ENCODE measurements around the gene CSF1R. TPM values are rescaled to one million over a fixed set of nuclear protein-coding genes. Genes with fewer than 3 reads are reported as not detected.

The CSF1R gene
- total RNA-seq, 1 donor from 2014 or later = not detected

DNA sequence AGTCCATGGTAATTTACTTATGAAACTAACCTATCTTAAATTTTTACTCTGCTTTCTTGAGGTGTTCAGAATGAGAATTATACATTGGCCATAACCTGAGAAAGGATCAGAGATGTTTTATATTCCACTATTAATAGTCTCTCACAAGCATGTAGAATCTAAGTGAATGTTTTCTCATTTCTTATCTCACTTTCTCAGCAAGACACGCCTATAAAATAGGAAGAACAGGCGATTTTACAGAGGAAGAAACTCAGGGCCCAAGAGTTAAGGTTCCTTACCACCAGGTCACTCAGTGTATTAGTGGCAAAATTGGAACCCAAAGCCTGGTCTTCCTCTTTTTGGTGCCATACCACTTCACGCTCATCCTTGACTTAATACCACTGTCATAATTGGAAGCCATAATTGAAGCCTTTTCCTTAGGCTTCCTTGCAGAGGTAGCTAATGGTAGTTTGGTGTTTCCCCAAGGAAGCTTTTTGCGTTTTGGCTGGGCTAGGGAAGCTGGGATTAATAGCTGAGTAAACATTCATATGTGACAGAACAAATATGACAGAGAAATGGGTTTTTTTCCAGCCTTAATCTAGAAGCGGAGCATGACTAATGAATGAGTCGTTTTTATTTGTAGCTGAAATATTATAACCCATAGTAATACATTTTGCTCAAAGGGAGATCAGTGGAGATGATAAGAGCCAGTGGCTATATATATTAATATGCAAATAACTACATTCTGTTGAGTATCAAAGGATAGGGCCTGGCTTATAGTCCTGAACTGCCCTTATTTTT, 68.9 kb downstream of the CSF1R start:
- peak; percentile 87 for DNase-seq (ENCODE audit: low read depth)
- H3K27me3 ChIP-seq (ENCODE audit: control insufficient read depth, insufficient read depth, low read length) = no peaks in the 10 kb centered on the region
- FAIRE-seq = no peak
- TF ChIP-seq, protein P1, sequence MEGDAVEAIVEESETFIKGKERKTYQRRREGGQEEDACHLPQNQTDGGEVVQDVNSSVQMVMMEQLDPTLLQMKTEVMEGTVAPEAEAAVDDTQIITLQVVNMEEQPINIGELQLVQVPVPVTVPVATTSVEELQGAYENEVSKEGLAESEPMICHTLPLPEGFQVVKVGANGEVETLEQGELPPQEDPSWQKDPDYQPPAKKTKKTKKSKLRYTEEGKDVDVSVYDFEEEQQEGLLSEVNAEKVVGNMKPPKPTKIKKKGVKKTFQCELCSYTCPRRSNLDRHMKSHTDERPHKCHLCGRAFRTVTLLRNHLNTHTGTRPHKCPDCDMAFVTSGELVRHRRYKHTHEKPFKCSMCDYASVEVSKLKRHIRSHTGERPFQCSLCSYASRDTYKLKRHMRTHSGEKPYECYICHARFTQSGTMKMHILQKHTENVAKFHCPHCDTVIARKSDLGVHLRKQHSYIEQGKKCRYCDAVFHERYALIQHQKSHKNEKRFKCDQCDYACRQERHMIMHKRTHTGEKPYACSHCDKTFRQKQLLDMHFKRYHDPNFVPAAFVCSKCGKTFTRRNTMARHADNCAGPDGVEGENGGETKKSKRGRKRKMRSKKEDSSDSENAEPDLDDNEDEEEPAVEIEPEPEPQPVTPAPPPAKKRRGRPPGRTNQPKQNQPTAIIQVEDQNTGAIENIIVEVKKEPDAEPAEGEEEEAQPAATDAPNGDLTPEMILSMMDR (IDR thresholded peaks at IDR 0.05; ENCODE audit: insufficient read depth, low read length, severe bottlenecking) = no peak
- H3K36me3 ChIP-seq (ENCODE audit: control insufficient read depth, insufficient read depth, low read length) = peaks cover 19% of the 10 kb centered on the region
- no peak overlapping the region for H3K4me3 ChIP-seq (ENCODE audit: low read depth, low read length)

DNA sequence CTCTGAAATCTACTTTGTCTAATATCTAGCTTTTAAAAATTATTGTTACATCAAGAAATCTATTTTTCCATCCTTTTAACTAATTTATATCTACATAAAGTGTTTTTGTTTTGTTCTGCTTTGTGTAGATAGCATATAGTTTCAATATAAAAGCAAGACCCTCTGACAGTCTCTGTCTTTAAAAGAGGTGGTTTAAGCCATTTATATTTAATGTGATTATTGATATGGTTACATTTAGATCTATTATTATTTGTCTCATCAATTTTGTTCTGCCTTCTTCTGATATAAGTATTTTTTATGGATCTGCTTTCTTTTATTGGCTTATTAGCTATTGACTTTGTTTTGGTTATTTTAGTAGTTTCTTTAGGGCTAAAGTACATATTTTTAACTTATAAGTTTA, 69.8 kb downstream of the CSF1R start:
- FAIRE-seq (no peak), DNase-seq (ENCODE audit: low read depth) (no peak)
- H3K27me3 ChIP-seq (ENCODE audit: control insufficient read depth, insufficient read depth, low read length) = no peaks in the 10 kb centered on the region
- no peak overlapping the region for H3K4me3 ChIP-seq (ENCODE audit: low read depth, low read length)
- peaks cover 22% of the 10 kb centered on the region for H3K36me3 ChIP-seq (ENCODE audit: control insufficient read depth, insufficient read depth, low read length)
- TF ChIP-seq, protein P1 (IDR thresholded peaks at IDR 0.05; ENCODE audit: insufficient read depth, low read length, severe bottlenecking) = no peak

DNA sequence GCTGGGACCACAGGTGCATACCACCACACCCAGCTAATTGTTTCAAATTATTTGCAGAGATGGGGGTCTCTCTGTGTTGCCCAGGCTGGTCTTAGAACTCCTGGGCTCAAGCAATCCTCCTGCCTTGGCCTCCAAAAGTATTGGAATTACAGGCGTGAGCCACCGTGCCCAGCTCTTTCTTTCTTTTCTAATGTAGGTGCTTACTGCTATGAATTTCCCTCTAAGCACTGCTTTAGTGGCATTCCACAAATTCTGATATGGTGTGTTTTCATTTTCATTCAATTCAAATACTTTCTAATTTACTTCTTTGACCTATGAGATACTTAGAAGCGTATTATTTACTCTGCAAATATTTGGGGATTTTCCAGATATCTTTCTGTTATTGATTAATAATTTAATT, 70.9 kb downstream of the CSF1R start:
- no peak for FAIRE-seq

DNA sequence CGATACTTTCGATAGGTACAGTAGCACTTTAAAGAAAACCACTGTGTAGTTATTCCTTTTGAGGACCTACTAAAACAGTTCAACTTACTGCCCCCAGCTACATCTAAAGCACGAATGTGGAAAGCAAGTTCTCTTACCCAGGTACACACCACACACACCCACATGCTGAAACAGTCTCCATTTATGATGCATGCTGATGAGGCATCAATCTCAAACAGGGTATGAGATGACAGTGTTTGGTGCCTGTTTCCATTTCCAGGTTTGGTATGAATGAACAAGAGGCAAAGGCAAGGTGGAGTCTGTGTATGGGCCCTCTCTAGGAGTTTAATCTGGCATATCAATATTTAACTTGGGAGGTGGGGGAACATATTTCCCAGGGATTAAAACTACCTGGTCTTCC, 71.9 kb downstream of the CSF1R start:
- no peak for FAIRE-seq
- Histone ChIP-seq H3K27me3 (ENCODE audit: control insufficient read depth, insufficient read depth, low read length) (no peaks in the 10 kb centered on the region), H3K4me3 (ENCODE audit: low read depth, low read length) (no peak overlapping the region), H3K36me3 (ENCODE audit: control insufficient read depth, insufficient read depth, low read length) (peaks cover 30% of the 10 kb centered on the region)
- no peak for DNase-seq (ENCODE audit: low read depth)
- TF ChIP-seq, protein P1 (IDR thresholded peaks at IDR 0.05; ENCODE audit: insufficient read depth, low read length, severe bottlenecking) = no peak

More for the DNA sequence above, 70.9 kb downstream of the CSF1R start:
- TF ChIP-seq, protein P1 (IDR thresholded peaks at IDR 0.05; ENCODE audit: insufficient read depth, low read length, severe bottlenecking) = no peak
- peaks cover 25% of the 10 kb centered on the region for H3K36me3 ChIP-seq (ENCODE audit: control insufficient read depth, insufficient read depth, low read length)
- DNase-seq (ENCODE audit: low read depth) = no peak
- no peak overlapping the region for H3K4me3 ChIP-seq (ENCODE audit: low read depth, low read length)
- H3K27me3 ChIP-seq (ENCODE audit: control insufficient read depth, insufficient read depth, low read length) = no peaks in the 10 kb centered on the region

DNA sequence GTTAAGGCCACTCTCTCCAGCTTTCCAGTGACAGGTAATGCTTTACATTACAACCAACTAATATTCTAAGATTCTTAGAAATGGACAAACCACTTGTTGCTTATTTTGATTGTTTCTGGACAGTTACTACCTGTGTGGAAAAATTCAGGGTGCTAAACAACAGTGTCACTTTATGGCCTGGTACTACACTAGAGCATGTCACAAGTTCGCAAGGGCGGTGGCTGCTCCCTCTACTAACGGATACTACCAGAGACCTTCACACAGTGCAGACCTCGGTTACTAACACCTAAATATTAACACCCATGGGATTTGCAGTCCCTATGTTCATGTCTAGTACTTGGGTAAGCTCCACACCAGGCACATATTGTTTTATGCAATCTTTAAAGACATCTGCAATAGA, 72.4 kb downstream of the CSF1R start:
- no peaks in the 10 kb centered on the region for H3K27me3 ChIP-seq (ENCODE audit: control insufficient read depth, insufficient read depth, low read length)
- DNase-seq (ENCODE audit: low read depth) (no peak), FAIRE-seq (no peak)
- H3K4me3 ChIP-seq (ENCODE audit: low read depth, low read length) = no peak overlapping the region
- TF ChIP-seq, protein P1 (IDR thresholded peaks at IDR 0.05; ENCODE audit: insufficient read depth, low read length, severe bottlenecking) = no peak
- peaks cover 32% of the 10 kb centered on the region for H3K36me3 ChIP-seq (ENCODE audit: control insufficient read depth, insufficient read depth, low read length)
